GM10266 (cell line): ENCODE results near the gene ACBD6.

Experiments used
- DNase-seq: peaks from one replicate; pipeline ENCODE4 v3.0.0; 2012; ENCODE audit errors: extremely low spot score
- CTCF ChIP-seq: IDR thresholded peaks from 2 replicates; pipeline ENCODE4 v1.5.1; 2012; ENCODE audit warnings: mild to moderate bottlenecking, low read depth; ENCODE audit not compliant: control insufficient read depth, insufficient read depth; ENCODE audit errors: missing control alignments

Gene ACBD6

GRCh38 chr1:180282401-180283044 is 219.9 kb downstream of the ACBD6 start:
- no peak for TF ChIP-seq CTCF
- DNase-seq = no peak

GRCh38 chr1:180281490-180281889 is 220.9 kb downstream of the ACBD6 start:
- no peak for DNase-seq
- TF ChIP-seq CTCF = no peak

GRCh38 chr1:180280617-180281016 is 221.8 kb downstream of the ACBD6 start:
- no peak for TF ChIP-seq CTCF
- no peak for DNase-seq

GRCh38 chr1:180279651-180280050 is 222.7 kb downstream of the ACBD6 start:
- no peak for TF ChIP-seq CTCF
- no peak for DNase-seq

- no peak for DNase-seq
- no peak for TF ChIP-seq CTCF
Measured at GRCh38 chr1:180278596-180279395, 223.6 kb downstream of the ACBD6 start.

GRCh38 chr1:180278194-180278515 is 224.2 kb downstream of the ACBD6 start:
- no peak for TF ChIP-seq CTCF
- no peak for DNase-seq
